Measurements from ENCODE around the gene TBC1D25. TPM values are rescaled to one million over a fixed set of nuclear protein-coding genes. Genes with fewer than 3 reads are reported as not detected.

The TBC1D25 gene
- total RNA-seq, 1 donor from 2014 or later = 14.5 TPM

- Histone ChIP-seq H3K4me3 (no peak overlapping the region), H3K36me3 (no peaks in the 10 kb centered on the region), H3K9me3 (replicated peaks) (no peaks in the 10 kb centered on the region), H3K27me3 (ENCODE audit: low read depth) (no peaks in the 10 kb centered on the region), H3K4me1 (no peaks in the 10 kb centered on the region), H3K27ac (replicated peaks) (no peak overlapping the region)
- DNase-seq = no peak
- intact Hi-C loops (cut with micrococcal nuclease) = no loop called here
- TF ChIP-seq CTCF (IDR thresholded peaks at IDR 0.05; ENCODE audit: borderline replicate concordance) = peak; percentile 39
Observed at GRCh38 chrX:48493890-48494364, 45.6 kb upstream of the TBC1D25 start.

- H3K4me1 ChIP-seq = no peaks in the 10 kb centered on the region
- H3K27ac ChIP-seq (replicated peaks) = no peak overlapping the region
- H3K9me3 ChIP-seq (replicated peaks) = no peaks in the 10 kb centered on the region
- no peaks in the 10 kb centered on the region for H3K27me3 ChIP-seq (ENCODE audit: low read depth)
- DNase-seq = no peak
- TF ChIP-seq CTCF (IDR thresholded peaks at IDR 0.05; ENCODE audit: borderline replicate concordance) = no peak
- H3K4me3 ChIP-seq = no peak overlapping the region
- intact Hi-C loops (cut with micrococcal nuclease) = no loop called here
- no peaks in the 10 kb centered on the region for H3K36me3 ChIP-seq
Observed at GRCh38 chrX:48496660-48497059, 42.9 kb upstream of the TBC1D25 start.

- no peak for TF ChIP-seq CTCF (IDR thresholded peaks at IDR 0.05; ENCODE audit: borderline replicate concordance)
- Histone ChIP-seq H3K4me3 (no peak overlapping the region), H3K4me1 (no peaks in the 10 kb centered on the region), H3K27me3 (ENCODE audit: low read depth) (no peaks in the 10 kb centered on the region), H3K36me3 (no peaks in the 10 kb centered on the region), H3K27ac (replicated peaks) (no peak overlapping the region), H3K9me3 (replicated peaks) (no peaks in the 10 kb centered on the region)
- DNase-seq = no peak
- intact Hi-C loops (cut with micrococcal nuclease) = no loop called here
Observed at GRCh38 chrX:48497871-48498270, 41.6 kb upstream of the TBC1D25 start.

GRCh38 chrX:48498374-48498809, 41.1 kb upstream of the TBC1D25 start:
- intact Hi-C loops (cut with micrococcal nuclease) = no loop called here
- no peak for TF ChIP-seq CTCF (IDR thresholded peaks at IDR 0.05; ENCODE audit: borderline replicate concordance)
- DNase-seq = no peak
- no peaks in the 10 kb centered on the region for H3K27me3 ChIP-seq (ENCODE audit: low read depth)
- H3K4me1 ChIP-seq = no peaks in the 10 kb centered on the region
- no peak overlapping the region for H3K4me3 ChIP-seq
- no peak overlapping the region for H3K27ac ChIP-seq (replicated peaks)
- H3K9me3 ChIP-seq (replicated peaks) = no peaks in the 10 kb centered on the region
- H3K36me3 ChIP-seq = no peaks in the 10 kb centered on the region

GRCh38 chrX:48504261-48504660, 35.3 kb upstream of the TBC1D25 start:
- Histone ChIP-seq H3K9me3 (replicated peaks) (no peaks in the 10 kb centered on the region), H3K4me1 (no peaks in the 10 kb centered on the region), H3K27ac (replicated peaks) (no peak overlapping the region), H3K4me3 (no peak overlapping the region), H3K36me3 (no peaks in the 10 kb centered on the region), H3K27me3 (ENCODE audit: low read depth) (no peaks in the 10 kb centered on the region)
- intact Hi-C loops (cut with micrococcal nuclease) = no loop called here
- no peak for TF ChIP-seq CTCF (IDR thresholded peaks at IDR 0.05; ENCODE audit: borderline replicate concordance)
- DNase-seq = no peak
